Esophagus mucosa (tissue), 1 donor: ENCODE measurements around the gene SERPINF2. TPM values are rescaled to one million over a fixed set of nuclear protein-coding genes. Genes with fewer than 3 reads are reported as not detected.
"Not testable (repeated sequence)": the region's sequence is repeated elsewhere in the genome, so short reads cannot be mapped to it uniquely, and the experiment has no call there.

Source experiments
- ATAC-seq: fragments of 200-7000 bp; cut with Tn5 transposase; one replicate; pipeline ENCODE4 v1.9.1; 2020
- total RNA-seq: library from RNA; stranded (reverse); gene quantifications from one replicate; pipeline ENCODE4 v1.2.4, GENCODE V29; 2023
- donor health status: DM: yes; HTN: yes; CAD: no.

Gene SERPINF2
- 2.7 TPM for total RNA-seq

GRCh38 chr17:1742371-1743087 is at the start of gene SERPINF2:
SERPINF2 (plus strand) TSS chr17:1742871; CDS start chr17:1744996, 2,125 bp downstream.
- ATAC-seq, result no peak

GRCh38 chr17:1693339-1693738 is 49.3 kb upstream of the SERPINF2 start:
- no peak for ATAC-seq

- no peak for ATAC-seq
Measured at GRCh38 chr17:1695365-1695764, 47.3 kb upstream of the SERPINF2 start.

GRCh38 chr17:1697681-1698080 is 45.0 kb upstream of the SERPINF2 start:
- ATAC-seq, result no peak

GRCh38 chr17:1699891-1700290 is 42.8 kb upstream of the SERPINF2 start:
- not testable (repeated sequence) for ATAC-seq

GRCh38 chr17:1703063-1703462 is 39.6 kb upstream of the SERPINF2 start:
- ATAC-seq, result no peak

- ATAC-seq, result no peak
Measured at GRCh38 chr17:1705004-1705403, 37.7 kb upstream of the SERPINF2 start.

GRCh38 chr17:1707107-1707506 is 35.6 kb upstream of the SERPINF2 start:
- ATAC-seq, result no peak

GRCh38 chr17:1708791-1709346 is 33.8 kb upstream of the SERPINF2 start:
- not testable (repeated sequence) for ATAC-seq

GRCh38 chr17:1709403-1709951 is 33.2 kb upstream of the SERPINF2 start:
- ATAC-seq, result peak; percentile 24

GRCh38 chr17:1709971-1710806 is 32.5 kb upstream of the SERPINF2 start, which contains the start of gene TLCD2:
TLCD2 (minus strand) TSS chr17:1710377; CDS start chr17:1710242, 135 bp downstream.
- ATAC-seq, result peak; percentile 57

GRCh38 chr17:1710807-1711553 is 31.7 kb upstream of the SERPINF2 start:
- ATAC-seq, result no peak

GRCh38 chr17:1711804-1712203 is 30.9 kb upstream of the SERPINF2 start:
- no peak for ATAC-seq

GRCh38 chr17:1712271-1712670 is 30.4 kb upstream of the SERPINF2 start:
- no peak for ATAC-seq

GRCh38 chr17:1713160-1713877 is 29.4 kb upstream of the SERPINF2 start:
- ATAC-seq, result no peak

- ATAC-seq, result no peak
Measured at GRCh38 chr17:1713878-1714426, 28.7 kb upstream of the SERPINF2 start.

GRCh38 chr17:1714427-1714979 is 28.2 kb upstream of the SERPINF2 start:
- peak; percentile 41 for ATAC-seq

GRCh38 chr17:1714980-1715802 is 27.5 kb upstream of the SERPINF2 start:
- peak; percentile 61 for ATAC-seq

GRCh38 chr17:1715803-1716075 is 26.9 kb upstream of the SERPINF2 start:
- ATAC-seq, result no peak
